GM12878 (cell line): Measurements from ENCODE around the gene LAMB4. TPM values are rescaled to one million over a fixed set of nuclear protein-coding genes. Genes with fewer than 3 reads are reported as not detected.

Experiments used
- ATAC-seq: fragments of 200-7000 bp; cut with Tn5 transposase; 3 replicates; pipeline ENCODE4 v1.9.1; 2020; ENCODE audit warnings: mild to moderate bottlenecking, moderate library complexity
- BruUV-seq: library from RNA; stranded (reverse); fragments of 400-500 nt; replicated peaks from 2 replicates; lab custom pipeline; 2021; lab: Mats Ljungman, UMichigan
- CTCF ChIA-PET: fragments of 300-600 bp; sonication (Branson Sonifier 250); formaldehyde crosslinking; extraction: SDS; loops from one replicate; lab custom pipeline; 2021; ENCODE audit warnings: inconsistent platforms; lab: Yijun Ruan, JAX
- POLR2A ChIA-PET: fragments of 350-600 bp; formaldehyde crosslinking; extraction: SDS; loops from one replicate; lab custom pipeline; 2021; ENCODE audit warnings: inconsistent platforms; lab: Charles Lee
- RAD21 ChIA-PET: fragments of 300-600 bp; sonication (Branson Sonifier 250); formaldehyde crosslinking; loops from one replicate; lab custom pipeline; 2023; ENCODE audit warnings: antibody characterized with exemption; ENCODE audit not compliant: unreplicated experiment; lab: Charles Lee
- SMC1A ChIA-PET: fragments of 300-600 bp; sonication (Branson Sonifier 250); formaldehyde crosslinking; loops from one replicate; lab custom pipeline; 2023; ENCODE audit not compliant: unreplicated experiment, uncharacterized antibody; lab: Charles Lee
- DNase-seq: peaks from one replicate; pipeline ENCODE4 v3.0.0-alpha.2; 2011; ENCODE audit warnings: low read depth, low spot score
- FAIRE-seq: peaks from 3 replicates; lab custom pipeline; 2011; peaks lifted over from hg19 to GRCh38; lab: Jason Lieb, UNC
- H2AFZ ChIP-seq: 2 replicates; pipeline ENCODE4 v1.6.0; 2011; ENCODE audit warnings: low read depth, low read length, control low read depth; ENCODE audit not compliant: control insufficient read depth
- H3K27ac ChIP-seq: 2 replicates; pipeline ENCODE4 v1.5.1; 2011; ENCODE audit warnings: control low read depth; ENCODE audit not compliant: control insufficient read depth, insufficient read depth
- H3K27me3 ChIP-seq, 2 experiments: replicated peaks in 1 of 2; 2 replicates each; pipeline versions ENCODE4 v1.6.0 to v1.6.1; 2011; ENCODE audit warnings: low read length in 1 of 2; ENCODE audit not compliant: control insufficient read depth in 2 of 2, insufficient read depth in 2 of 2
- H3K36me3 ChIP-seq, 2 experiments: 2 replicates each; pipeline ENCODE4 v1.5.1; 2011; ENCODE audit warnings: low read length in 1 of 2; ENCODE audit not compliant: control insufficient read depth in 2 of 2, insufficient read depth in 2 of 2
- H3K4me1 ChIP-seq: 2 replicates; pipeline ENCODE4 v1.6.1; 2011; ENCODE audit warnings: mild to moderate bottlenecking, low read length, moderate library complexity, mixed read lengths; ENCODE audit not compliant: control insufficient read depth, insufficient read depth
- H3K4me2 ChIP-seq: 2 replicates; pipeline ENCODE4 v1.6.0; 2011; ENCODE audit warnings: control low read depth; ENCODE audit not compliant: control insufficient read depth, insufficient read depth
- H3K4me3 ChIP-seq: fragments of 200-600 bp; sonication (generic); 2 replicates; pipeline ENCODE4 v1.5.1; 2016
- H3K79me2 ChIP-seq: 2 replicates; pipeline ENCODE4 v1.6.0; 2011; ENCODE audit warnings: low read length; ENCODE audit not compliant: control insufficient read depth, insufficient read depth
- H3K9ac ChIP-seq: 2 replicates; pipeline ENCODE4 v1.8.0; 2011; ENCODE audit warnings: low read length, control low read depth, mixed read lengths; ENCODE audit not compliant: control insufficient read depth, insufficient read depth
- H3K9me3 ChIP-seq: replicated peaks from 3 replicates; pipeline ENCODE4 v1.5.1; 2011; ENCODE audit warnings: mild to moderate bottlenecking, low read length; ENCODE audit not compliant: control insufficient read depth, insufficient read depth
- H4K20me1 ChIP-seq: 2 replicates; pipeline ENCODE4 v1.6.0; 2011; ENCODE audit not compliant: control insufficient read depth, insufficient read depth
- CREM ChIP-seq: IDR thresholded peaks from 2 replicates; pipeline ENCODE4 v1.6.1; 2014; ENCODE audit warnings: antibody characterized with exemption, low read depth
- IRF4 ChIP-seq: IDR thresholded peaks from 2 replicates; pipeline ENCODE4 v1.6.1; 2011; ENCODE audit warnings: low read depth, low read length
- LARP7 ChIP-seq: fragments of 450-650 bp; IDR thresholded peaks from 2 replicates; pipeline ENCODE4 v1.6.1; 2017; ENCODE audit warnings: mild to moderate bottlenecking
- MTA3 ChIP-seq: IDR thresholded peaks from 2 replicates; pipeline ENCODE4 v1.6.1; 2012; ENCODE audit warnings: low read length, inconsistent platforms, borderline replicate concordance
- MYC ChIP-seq: IDR thresholded peaks from 2 replicates; pipeline ENCODE4 v1.6.1; 2011; ENCODE audit warnings: mild to moderate bottlenecking, low read length, moderate library complexity, inconsistent platforms; ENCODE audit not compliant: insufficient read depth, insufficient replicate concordance, insufficient read length, severe bottlenecking
- POLR2AphosphoS2 ChIP-seq: IDR thresholded peaks from 2 replicates; pipeline ENCODE4 v1.6.1; 2011; ENCODE audit warnings: low read depth, mild to moderate bottlenecking, low read length, improper control_type of control experiment, moderate library complexity
- STAT1 ChIP-seq: fragments of 450-650 bp; conservative IDR thresholded peaks from 2 replicates; pipeline ENCODE4 v1.6.1; 2014; ENCODE audit warnings: antibody characterized with exemption, mild to moderate bottlenecking
- TARDBP ChIP-seq: IDR thresholded peaks from 2 replicates; pipeline ENCODE4 v1.6.1; 2016; ENCODE audit warnings: borderline replicate concordance
- ZSCAN29 ChIP-seq: fragments of 450-650 bp; IDR thresholded peaks from 2 replicates; pipeline ENCODE4 v1.6.1; 2017; ENCODE audit warnings: mild to moderate bottlenecking, moderate library complexity
- ZZZ3 ChIP-seq: IDR thresholded peaks from 2 replicates; pipeline ENCODE4 v1.6.1; 2011; ENCODE audit warnings: low read depth; ENCODE audit not compliant: control insufficient read depth, insufficient read length
- WGBS: methylation state at CpG from one replicate; pipeline ENCODE4 v1.1.6; 2016; ENCODE audit warnings: low lambda C conversion rate; ENCODE audit not compliant: insufficient replicate concordance, insufficient coverage; ENCODE audit errors: missing lambda C conversion rate; 5-methylcytosine and 5-hydroxymethylcytosine counted together
- in situ Hi-C: fragments of 300-500 bp; cut with MboI; formaldehyde crosslinking; loops from 9 replicates; pipeline ENCODE4 v1.14.3; 2018; ENCODE audit warnings: mixed read lengths
- intact Hi-C: fragments of 100-400 bp; cut with micrococcal nuclease; formaldehyde crosslinking; loops from one replicate; pipeline ENCODE4 v1.14.2; 2022; ENCODE audit not compliant: unreplicated experiment
- polyA plus RNA-seq, 11 experiments: library from polyadenylated mRNA; depleted of rRNA in 4 of 11; unstranded in 6 of 11; stranded (reverse) in 5 of 11; fragments of >200 nt; fragmentation: Nextera tagmentation in 4 of 11; fragmentation: Illumina TruSeq in 1 of 11; extraction: Ambion mirVana in 4 of 11; extraction: Trizol in 1 of 11; gene quantifications; 1 replicate in 1 of 11; 2 replicates in 10 of 11; pipeline versions ENCODE4 v1.2.1 to v1.2.3, GENCODE V29; 2011 to 2016; ENCODE audit warnings: inconsistent platforms in 2 of 11, missing spikeins in 2 of 11, low read depth in 1 of 11
- total RNA-seq, 4 experiments: library from RNA; depleted of rRNA in 3 of 4; stranded (reverse); fragments of >200 nt in 3 of 4; fragmentation: Illumina TruSeq in 1 of 4; extraction: Trizol in 1 of 4; gene quantifications; 2 replicates each; pipeline versions ENCODE4 v1.2.1 to v1.2.3, GENCODE V29; 2013 to 2021
- TF ChIP-seq, protein P1 (sequence below): fragments of 450-650 bp; IDR thresholded peaks from 2 replicates; pipeline ENCODE4 v1.6.1; 2017; ENCODE audit warnings: mild to moderate bottlenecking, low read depth, inconsistent platforms; ENCODE audit not compliant: poor library complexity, severe bottlenecking

LAMB4 gene
- total and polyA plus RNA-seq, 10 of the 15 experiments (the other 5 are each of a cell fraction or from before 2014, with no cell fraction given): 0.04 to 0.06 TPM; not detected in 8

DNA sequence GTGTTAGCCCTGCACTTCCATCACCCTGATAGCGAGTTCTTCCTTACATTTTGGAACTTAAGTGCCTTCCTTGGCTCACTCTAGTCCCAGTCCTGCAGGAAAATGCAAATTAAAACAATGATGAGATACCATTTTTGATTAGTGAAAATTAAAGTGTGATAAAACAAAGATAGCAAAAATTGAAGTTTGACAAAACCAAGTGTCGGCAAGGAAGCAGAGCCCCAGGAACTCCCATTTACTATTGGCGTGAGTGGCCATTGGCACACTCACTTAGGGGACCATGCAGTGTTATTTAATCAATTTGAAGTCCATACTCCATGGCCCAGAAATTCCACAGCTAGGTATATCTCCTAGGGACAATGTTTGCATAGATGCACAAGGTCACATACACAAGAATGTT, 28.4 kb downstream of the LAMB4 start:
- DNase-seq (no peak), FAIRE-seq (no peak), ATAC-seq (no peak)
- Histone ChIP-seq H3K27me3 (peaks cover 0 to 1% of the 10 kb centered on the region in 2 experiments; a peak in 2 of 4 replicates), H3K4me3 (no peak overlapping the region), H3K79me2 (no peaks in the 10 kb centered on the region), H4K20me1 (no peaks in the 10 kb centered on the region), H3K9ac (no peak overlapping the region), H2AFZ (no peak overlapping the region), H3K9me3 (no peaks in the 10 kb centered on the region), H3K4me2 (no peak overlapping the region), H3K4me1 (no peaks in the 10 kb centered on the region), H3K27ac (no peak overlapping the region), H3K36me3 (no peaks in the 10 kb centered on the region)
- ChIA-PET RAD21 (no interaction called here), SMC1A (no interaction called here), CTCF (no interaction called here), POLR2A (no interaction called here)
- BruUV-seq: no TSS peak
- intact Hi-C loops (no loop called here), in situ Hi-C loops (no loop called here)
- TF ChIP-seq MTA3 (no peak), POLR2AphosphoS2 (no peak), LARP7 (no peak), TARDBP (no peak), IRF4 (no peak), ZZZ3 (no peak), MYC (no peak), ZSCAN29 (no peak), STAT1 (no peak), CREM (no peak)
- TF ChIP-seq, protein P1, sequence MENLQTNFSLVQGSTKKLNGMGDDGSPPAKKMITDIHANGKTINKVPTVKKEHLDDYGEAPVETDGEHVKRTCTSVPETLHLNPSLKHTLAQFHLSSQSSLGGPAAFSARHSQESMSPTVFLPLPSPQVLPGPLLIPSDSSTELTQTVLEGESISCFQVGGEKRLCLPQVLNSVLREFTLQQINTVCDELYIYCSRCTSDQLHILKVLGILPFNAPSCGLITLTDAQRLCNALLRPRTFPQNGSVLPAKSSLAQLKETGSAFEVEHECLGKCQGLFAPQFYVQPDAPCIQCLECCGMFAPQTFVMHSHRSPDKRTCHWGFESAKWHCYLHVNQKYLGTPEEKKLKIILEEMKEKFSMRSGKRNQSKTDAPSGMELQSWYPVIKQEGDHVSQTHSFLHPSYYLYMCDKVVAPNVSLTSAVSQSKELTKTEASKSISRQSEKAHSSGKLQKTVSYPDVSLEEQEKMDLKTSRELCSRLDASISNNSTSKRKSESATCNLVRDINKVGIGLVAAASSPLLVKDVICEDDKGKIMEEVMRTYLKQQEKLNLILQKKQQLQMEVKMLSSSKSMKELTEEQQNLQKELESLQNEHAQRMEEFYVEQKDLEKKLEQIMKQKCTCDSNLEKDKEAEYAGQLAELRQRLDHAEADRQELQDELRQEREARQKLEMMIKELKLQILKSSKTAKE: no peak
- 30% methylated on average over 3 of the region's 3 CpGs for WGBS
